Ishikawa (cell line): ENCODE data around the gene GTPBP2.

Experiments used
- CEBPB ChIP-seq: IDR thresholded peaks from 2 replicates; pipeline ENCODE4 v1.6.1; 2012
- CREB1 ChIP-seq: IDR thresholded peaks from 2 replicates; pipeline ENCODE4 v1.6.1; 2012; ENCODE audit warnings: low read depth
- EGR1 ChIP-seq: IDR thresholded peaks from 2 replicates; pipeline ENCODE4 v1.6.1; 2012
- EP300 ChIP-seq: IDR thresholded peaks from 2 replicates; pipeline ENCODE4 v1.6.1; 2012; ENCODE audit warnings: borderline replicate concordance
- FOXM1 ChIP-seq: IDR thresholded peaks from 2 replicates; pipeline ENCODE4 v1.6.1; 2012; ENCODE audit warnings: low read depth, borderline replicate concordance
- MAX ChIP-seq: IDR thresholded peaks from 2 replicates; pipeline ENCODE4 v1.6.1; 2012
- NFIC ChIP-seq: IDR thresholded peaks from 2 replicates; pipeline ENCODE4 v1.6.1; 2012
- RAD21 ChIP-seq: IDR thresholded peaks from 2 replicates; pipeline ENCODE4 v1.6.1; 2012; ENCODE audit warnings: low read depth
- REST ChIP-seq: IDR thresholded peaks from 2 replicates; pipeline ENCODE4 v1.6.1; 2012; ENCODE audit warnings: low read depth, mild to moderate bottlenecking
- TAF1 ChIP-seq: IDR thresholded peaks from 2 replicates; pipeline ENCODE4 v1.6.1; 2012; ENCODE audit warnings: low read depth, mild to moderate bottlenecking
- TCF12 ChIP-seq: IDR thresholded peaks from 2 replicates; pipeline ENCODE4 v1.6.1; 2012; ENCODE audit warnings: low read depth
- TEAD4 ChIP-seq: IDR thresholded peaks from 2 replicates; pipeline ENCODE4 v1.6.1; 2012
- YY1 ChIP-seq: IDR thresholded peaks from 2 replicates; pipeline ENCODE4 v1.6.1; 2012; ENCODE audit warnings: low read depth
- ZBTB7A ChIP-seq: IDR thresholded peaks from 2 replicates; pipeline ENCODE4 v1.6.1; 2012; ENCODE audit warnings: low read depth

- TF ChIP-seq CREB1 (no peak), EP300 (no peak), EGR1 (no peak), CEBPB (no peak), TAF1 (no peak), YY1 (no peak), NFIC (no peak), TCF12 (no peak), REST (no peak), TEAD4 (no peak), ZBTB7A (no peak), MAX (no peak), RAD21 (no peak), FOXM1 (no peak)
These were observed 41.5 kb upstream of the GTPBP2 start for GRCh38 chr6:43670623-43670986.
